T-cell (primary cell): ENCODE results near the gene ASAP2. TPM values are rescaled to one million over a fixed set of nuclear protein-coding genes. Genes with fewer than 3 reads are reported as not detected.

Experiments used
- ATAC-seq, 4 experiments: fragments of 200-7000 bp in 3 of 4; fragments of 150-1000 bp in 1 of 4; cut with Tn5 transposase; replicated peaks in 1 of 4; 1 replicate in 3 of 4; 2 replicates in 1 of 4; pipeline ENCODE4 v1.10.0; 2021; ENCODE audit warnings: moderate library complexity in 3 of 4, mild to moderate bottlenecking in 2 of 4, moderate number of reproducible peaks in 1 of 4
- CTCF ChIA-PET, 2 donors: fragments of 300-600 bp; sonication (Branson Sonifier 250); formaldehyde crosslinking; loops; one replicate each; lab custom pipeline; 2022; ENCODE audit warnings: antibody characterized with exemption in 2 of 2; lab: Charles Lee
- POLR2A ChIA-PET, 2 donors: fragments of 300-600 bp; sonication (Branson Sonifier 250); formaldehyde crosslinking; loops; one replicate each; lab custom pipeline; 2022; ENCODE audit warnings: antibody characterized with exemption in 2 of 2; lab: Charles Lee
- DNase-seq, 35 experiments: peaks; one replicate each; pipeline versions ENCODE4 v3.0.0 to v3.0.0-alpha.2; 2013 to 2023
- H3K27ac ChIP-seq: one replicate; pipeline ENCODE4 v1.5.1; 2013; ENCODE audit warnings: low read length
- H3K27me3 ChIP-seq, 2 experiments: replicated peaks in 1 of 2; 1 replicate in 1 of 2; 2 replicates in 1 of 2; pipeline versions ENCODE4 v1.6.1 to v1.7.0; 2013; ENCODE audit warnings: low read length in 1 of 2, mixed read lengths in 1 of 2; ENCODE audit not compliant: control insufficient read depth in 2 of 2, insufficient read depth in 2 of 2; ENCODE audit errors: extremely low read depth in 1 of 2
- H3K36me3 ChIP-seq, 2 donors: 1 replicate in 1 of 2; 2 replicates in 1 of 2; pipeline versions ENCODE4 v1.6.1 to v1.7.0; 2013; ENCODE audit warnings: low read length in 1 of 2; ENCODE audit not compliant: control insufficient read depth in 2 of 2, insufficient read depth in 1 of 2; ENCODE audit errors: extremely low read depth in 1 of 2
- H3K4me1 ChIP-seq, 2 experiments: 1 replicate in 1 of 2; 2 replicates in 1 of 2; pipeline versions ENCODE4 v1.6.1 to v1.7.0; 2013; ENCODE audit warnings: low read length in 2 of 2, mixed read lengths in 1 of 2; ENCODE audit not compliant: insufficient read depth in 2 of 2, control insufficient read depth in 1 of 2; ENCODE audit errors: extremely low read depth in 1 of 2
- H3K4me3 ChIP-seq, 2 donors: 1 replicate in 1 of 2; 2 replicates in 1 of 2; pipeline versions ENCODE4 v1.5.1 to v1.7.0; 2013; ENCODE audit warnings: mild to moderate bottlenecking in 2 of 2, low read length in 1 of 2, moderate library complexity in 1 of 2; ENCODE audit not compliant: control insufficient read depth in 1 of 2; ENCODE audit errors: extremely low read depth in 1 of 2
- H3K9me3 ChIP-seq: 2 replicates; pipeline ENCODE4 v1.7.0; 2013
- H3K27ac Mint-ChIP-seq, 2 donors: one replicate each; pipeline ENCODE4 v1.8.0; 2020 to 2021; ENCODE audit warnings: mild to moderate bottlenecking in 2 of 2, mixed read lengths in 2 of 2
- H3K27me3 Mint-ChIP-seq, 2 donors: one replicate each; pipeline ENCODE4 v1.8.0; 2021 to 2022; ENCODE audit warnings: mixed read lengths in 2 of 2
- H3K36me3 Mint-ChIP-seq: one replicate; pipeline ENCODE4 v1.8.0; 2021; ENCODE audit warnings: mixed read lengths
- H3K4me1 Mint-ChIP-seq, 3 donors: one replicate each; pipeline ENCODE4 v1.8.0; 2020 to 2022; ENCODE audit warnings: mixed read lengths in 3 of 3, mild to moderate bottlenecking in 1 of 3
- H3K4me3 Mint-ChIP-seq, 3 donors: one replicate each; pipeline ENCODE4 v1.8.0; 2020 to 2022; ENCODE audit warnings: mild to moderate bottlenecking in 3 of 3, mixed read lengths in 3 of 3, moderate library complexity in 3 of 3
- H3K9me3 Mint-ChIP-seq, 3 donors: one replicate each; pipeline ENCODE4 v1.8.0; 2020 to 2022; ENCODE audit warnings: mixed read lengths in 3 of 3
- WGBS: methylation state at CpG from one replicate; pipeline ENCODE4 v1.1.5; 2013; ENCODE audit warnings: missing lambda C conversion rate; ENCODE audit not compliant: insufficient coverage; 5-methylcytosine and 5-hydroxymethylcytosine counted together
- total RNA-seq, 35 experiments: library from RNA in 6 of 35; stranded (reverse) in 6 of 35; fragments of 120-200 nt in 1 of 35; gene quantifications; one replicate each; pipeline versions ENCODE4 v1.2.1 to v1.2.4 and lab custom pipeline; 2013 to 2026

Gene ASAP2
- total RNA-seq, 5 donors from 2014 or later (not counting 1 experiment from before 2014, with no cell fraction given): 0.10 to 0.38 (median 0.27) TPM; not detected in 1

DNA sequence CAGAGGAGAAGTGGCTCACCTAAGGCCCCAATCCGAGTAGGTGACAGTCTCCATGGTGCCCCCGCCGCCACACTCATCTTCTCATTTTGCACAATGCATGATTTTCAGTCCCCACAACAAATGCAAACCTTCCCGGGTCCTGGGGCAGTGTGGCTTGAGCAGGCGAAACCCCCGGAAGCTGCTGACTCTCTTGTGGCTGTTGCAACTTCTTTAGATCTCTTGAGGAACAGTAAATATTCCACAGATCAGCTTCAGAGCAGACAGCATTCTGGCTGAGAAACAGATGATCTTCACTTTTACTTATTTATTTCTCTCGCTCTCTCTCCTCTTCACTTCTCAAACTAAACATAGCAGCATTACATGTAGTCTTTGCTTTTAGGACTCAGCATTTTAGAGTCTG lies 51.9 kb downstream of the ASAP2 start:
- CTCF ChIA-PET: no interaction called here

DNA sequence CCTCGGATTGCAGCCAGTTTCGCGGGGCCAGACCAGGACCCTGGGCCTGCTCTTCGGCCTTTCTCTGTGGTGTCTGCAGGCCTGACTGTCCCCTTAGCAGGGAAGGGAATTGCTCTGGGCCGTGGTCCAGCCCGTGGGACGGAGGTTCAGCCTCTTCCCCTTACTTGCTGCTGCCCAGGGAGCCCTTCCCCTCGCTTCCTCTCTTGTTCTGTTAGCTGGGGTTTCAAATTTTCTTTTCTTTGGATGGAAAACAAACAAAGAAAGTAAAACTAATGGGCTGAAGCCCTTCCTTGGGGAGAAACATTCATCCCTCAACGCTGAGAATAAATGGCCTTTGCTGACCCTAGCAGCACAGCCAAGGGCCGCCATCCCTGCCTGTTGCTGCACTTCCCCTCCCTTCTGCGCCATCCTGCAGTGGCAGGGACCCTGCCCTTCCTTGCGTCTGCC lies 52.4 kb downstream of the ASAP2 start:
- H3K9me3 ChIP-seq: no peaks in the 10 kb centered on the region
- POLR2A ChIA-PET: no interaction called here
- CTCF ChIA-PET: no interaction called here
- H3K27me3 ChIP-seq: peaks cover 0 to 10% of the 10 kb centered on the region in 2 experiments
- no peak for DNase-seq
- Mint-ChIP-seq H3K9me3 (no peaks in the 10 kb centered on the region), H3K27ac (no peak overlapping the region), H3K36me3 (no peaks in the 10 kb centered on the region), H3K27me3 (peaks cover 0 to 8% of the 10 kb centered on the region in 2 donors), H3K4me3 (no peak overlapping the region), H3K4me1 (peaks cover 2 to 7% (median 3%) of the 10 kb centered on the region in 3 donors)
- no peak for ATAC-seq
- no peak overlapping the region for H3K27ac ChIP-seq
- H3K4me3 ChIP-seq: no peak overlapping the region
- H3K36me3 ChIP-seq: no peaks in the 10 kb centered on the region
- no peaks in the 10 kb centered on the region for H3K4me1 ChIP-seq
- 80% methylated on average over 8 of the region's 12 CpGs for WGBS

More for the DNA sequence above, 51.9 kb downstream of the ASAP2 start:
- POLR2A ChIA-PET: no interaction called here
- Mint-ChIP-seq H3K36me3 (no peaks in the 10 kb centered on the region), H3K4me1 (peaks cover 0 to 6% (median 2%) of the 10 kb centered on the region in 3 donors), H3K27ac (no peak overlapping the region), H3K4me3 (no peak overlapping the region), H3K27me3 (peaks cover 0 to 5% of the 10 kb centered on the region in 2 donors), H3K9me3 (no peaks in the 10 kb centered on the region)
- Histone ChIP-seq H3K27ac (no peak overlapping the region), H3K9me3 (no peaks in the 10 kb centered on the region), H3K4me3 (no peak overlapping the region), H3K4me1 (no peaks in the 10 kb centered on the region), H3K27me3 (peaks cover 0 to 8% of the 10 kb centered on the region in 2 experiments), H3K36me3 (no peaks in the 10 kb centered on the region)
- WGBS: 70% methylated on average over 4 of the region's 7 CpGs
- ATAC-seq (no peak), DNase-seq (no peak)

DNA sequence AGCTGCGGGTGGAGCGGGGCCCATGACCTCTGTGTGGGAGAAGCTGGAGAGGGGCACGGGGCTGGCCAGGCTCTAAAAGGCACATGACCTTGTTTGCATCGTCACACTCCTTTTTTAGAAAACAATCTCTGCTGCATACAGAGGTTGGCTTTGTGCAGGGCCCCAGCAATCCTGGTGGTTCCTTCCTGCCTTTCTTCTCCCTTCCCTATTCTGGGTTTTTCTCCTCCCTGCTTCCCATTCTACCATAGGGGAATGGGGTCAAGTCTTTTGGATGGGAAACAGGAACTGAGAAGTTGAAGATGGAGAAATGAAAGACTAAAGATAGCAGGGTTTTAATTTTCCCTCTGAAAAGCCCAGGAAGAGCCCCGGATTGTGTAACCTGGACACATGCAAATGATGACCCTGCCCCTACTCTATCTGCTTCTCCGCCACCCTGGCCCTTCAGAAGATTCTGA lies 53.9 kb downstream of the ASAP2 start:
- Mint-ChIP-seq H3K9me3 (no peaks in the 10 kb centered on the region), H3K36me3 (no peaks in the 10 kb centered on the region), H3K4me1 (peaks cover 2 to 7% (median 3%) of the 10 kb centered on the region in 3 donors), H3K27ac (no peak overlapping the region), H3K4me3 (no peak overlapping the region), H3K27me3 (peaks cover 4 to 8% of the 10 kb centered on the region in 2 donors)
- no peak overlapping the region for H3K4me3 ChIP-seq
- H3K36me3 ChIP-seq: no peaks in the 10 kb centered on the region
- no peak overlapping the region for H3K27ac ChIP-seq
- ATAC-seq: no peak
- CTCF ChIA-PET: no interaction called here
- H3K9me3 ChIP-seq: no peaks in the 10 kb centered on the region
- no peaks in the 10 kb centered on the region for H3K4me1 ChIP-seq
- POLR2A ChIA-PET: no interaction called here
- peaks cover 0 to 13% of the 10 kb centered on the region in 2 experiments for H3K27me3 ChIP-seq
- no peak for DNase-seq
- 90% methylated on average over 2 of the region's 6 CpGs for WGBS

DNA sequence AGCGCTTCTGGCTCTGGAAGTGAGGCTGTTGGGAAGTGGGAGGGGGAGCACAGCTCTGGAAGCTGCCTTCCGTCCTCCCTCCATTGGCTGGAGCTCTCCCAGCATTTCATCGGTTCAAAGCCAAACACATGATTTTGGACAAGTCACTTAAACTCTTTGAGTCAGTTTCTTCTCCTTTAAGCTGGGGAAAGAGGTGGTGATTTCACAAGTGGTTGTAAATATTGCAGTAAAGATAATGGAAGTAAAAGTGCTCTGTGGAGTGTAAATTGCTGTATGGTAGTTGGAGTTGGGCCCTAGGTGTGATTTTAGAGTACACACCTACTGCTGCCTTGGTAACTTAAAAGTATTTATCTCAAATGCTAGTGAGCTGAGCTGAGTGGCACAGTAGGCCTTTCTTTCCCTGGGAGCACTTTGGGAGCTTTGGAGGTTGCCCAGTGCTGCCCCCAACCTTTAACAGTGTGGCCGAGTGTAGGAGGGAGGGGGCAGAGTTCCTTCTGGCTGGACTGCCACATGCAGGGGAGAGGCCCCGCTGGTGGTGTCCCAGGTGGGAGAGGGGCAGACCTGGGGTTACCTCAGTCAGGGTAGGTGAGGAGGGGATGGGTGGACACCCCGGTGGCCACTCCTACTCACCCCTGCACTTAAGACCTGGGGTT lies 54.7 kb downstream of the ASAP2 start:
- H3K4me1 Mint-ChIP-seq: peaks cover 2 to 7% (median 3%) of the 10 kb centered on the region in 3 donors
- DNase-seq (no peak), ATAC-seq (no peak)
- Histone ChIP-seq H3K4me3 (no peak overlapping the region), H3K36me3 (no peaks in the 10 kb centered on the region), H3K27me3 (peaks cover 0 to 17% of the 10 kb centered on the region in 2 experiments), H3K27ac (no peak overlapping the region), H3K4me1 (no peaks in the 10 kb centered on the region), H3K9me3 (no peaks in the 10 kb centered on the region)
- peaks cover 4 to 8% of the 10 kb centered on the region in 2 donors for H3K27me3 Mint-ChIP-seq
- no peaks in the 10 kb centered on the region for H3K36me3 Mint-ChIP-seq
- H3K4me3 Mint-ChIP-seq: no peak overlapping the region
- no peak overlapping the region for H3K27ac Mint-ChIP-seq
- WGBS: 85% methylated on average over 2 of the region's 6 CpGs
- H3K9me3 Mint-ChIP-seq: no peaks in the 10 kb centered on the region
- ChIA-PET POLR2A (no interaction called here), CTCF (no interaction called here)

DNA sequence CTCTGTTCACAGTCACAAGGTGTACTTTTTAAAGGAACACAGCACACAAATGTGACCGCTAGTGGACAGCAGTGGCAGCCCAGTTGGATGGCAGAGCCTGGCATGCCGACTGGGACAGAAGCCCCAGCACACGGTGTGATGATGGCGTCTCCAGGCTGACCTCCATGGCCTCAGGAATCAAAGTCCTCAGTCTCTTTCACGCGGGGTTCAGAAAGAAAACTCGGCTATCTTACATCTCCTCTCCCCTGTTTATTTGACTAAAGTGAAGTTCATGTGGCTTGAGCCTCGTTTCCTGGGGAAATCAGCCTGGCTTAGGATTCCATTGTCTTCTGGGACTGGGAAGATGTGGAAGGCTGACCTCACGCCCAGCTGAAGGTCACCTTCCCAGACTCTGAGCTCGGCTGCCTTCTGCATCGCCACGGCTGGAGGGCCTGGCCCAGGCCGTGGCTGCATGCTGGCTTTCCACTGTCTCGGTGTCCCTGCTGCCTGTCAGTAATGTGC lies 56.1 kb downstream of the ASAP2 start:
- Histone ChIP-seq H3K27me3 (peaks cover 0 to 18% of the 10 kb centered on the region in 2 experiments), H3K4me3 (no peak overlapping the region), H3K36me3 (no peaks in the 10 kb centered on the region), H3K4me1 (no peaks in the 10 kb centered on the region), H3K27ac (no peak overlapping the region), H3K9me3 (no peaks in the 10 kb centered on the region)
- CTCF ChIA-PET: no interaction called here
- POLR2A ChIA-PET: no interaction called here
- H3K9me3 Mint-ChIP-seq: no peaks in the 10 kb centered on the region
- H3K27ac Mint-ChIP-seq: no peak overlapping the region
- no peak overlapping the region for H3K4me3 Mint-ChIP-seq
- 81% methylated on average over 13 of the region's 14 CpGs for WGBS
- H3K4me1 Mint-ChIP-seq: peaks cover 2 to 7% (median 3%) of the 10 kb centered on the region in 3 donors
- peaks cover 4 to 8% of the 10 kb centered on the region in 2 donors for H3K27me3 Mint-ChIP-seq
- H3K36me3 Mint-ChIP-seq: no peaks in the 10 kb centered on the region
- ATAC-seq (no peak), DNase-seq (no peak)

DNA sequence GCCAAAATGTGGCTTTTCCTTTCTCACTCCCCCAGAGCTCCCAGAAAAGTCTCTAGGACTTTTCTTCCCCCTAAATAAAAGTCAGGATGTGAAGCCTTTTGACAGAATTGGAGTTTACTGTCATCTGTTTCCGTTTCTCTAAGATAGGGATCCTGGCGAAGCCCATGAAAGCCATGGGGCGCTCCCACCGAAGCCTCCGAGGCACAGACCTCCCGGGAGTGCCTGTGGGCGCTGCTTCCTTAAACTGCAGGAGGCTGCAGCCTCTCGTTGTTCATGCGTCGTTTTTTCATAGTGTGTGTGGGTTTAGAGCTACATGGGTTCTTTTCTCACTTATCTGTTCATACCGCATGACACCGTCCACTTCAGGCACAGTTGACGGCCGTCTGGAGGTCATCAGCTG lies 56.8 kb downstream of the ASAP2 start:
- H3K4me3 ChIP-seq: no peak overlapping the region
- ChIA-PET POLR2A (interaction anchor here in 1 of 2 donors (0.6 kb wide), 1 partner anchor 75 kb away, joined by 4 read pairs; no protein-coding TSS in a partner anchor), CTCF (no interaction called here)
- H3K4me1 Mint-ChIP-seq: peaks cover 2 to 7% (median 3%) of the 10 kb centered on the region in 3 donors
- H3K27ac ChIP-seq: no peak overlapping the region
- no peaks in the 10 kb centered on the region for H3K9me3 ChIP-seq
- no peak overlapping the region for H3K27ac Mint-ChIP-seq
- no peaks in the 10 kb centered on the region for H3K36me3 Mint-ChIP-seq
- DNase-seq (no peak), ATAC-seq (no peak)
- peaks cover 0 to 18% of the 10 kb centered on the region in 2 experiments for H3K27me3 ChIP-seq
- H3K4me3 Mint-ChIP-seq: no peak overlapping the region
- H3K27me3 Mint-ChIP-seq: peaks cover 4 to 8% of the 10 kb centered on the region in 2 donors
- WGBS: 12% methylated on average over 10 of the region's 14 CpGs
- H3K9me3 Mint-ChIP-seq: no peaks in the 10 kb centered on the region
- H3K36me3 ChIP-seq: no peaks in the 10 kb centered on the region
- H3K4me1 ChIP-seq: no peaks in the 10 kb centered on the region
